ENCODE data around the gene BTBD10.

BTBD10 gene

GRCh38 chr11:13495929-13496328 lies 32.9 kb upstream of the BTBD10 start, which contains the start of gene PTH:
PTH (minus strand) TSS chr11:13495997; CDS start chr11:13492855, 3,142 bp downstream.
- DNase-seq, result no peak
- H4K20me1 ChIP-seq (ENCODE audit: insufficient read depth, low read length), result no peaks in the 10 kb centered on the region
- H3K4me2 ChIP-seq (ENCODE audit: low read depth, low read length), result no peak within 1 kb of the TSS
- no peak for TF ChIP-seq EZH2 (optimal IDR thresholded peaks at IDR 0.05; ENCODE audit: low read depth, low read length)
- no peak for TF ChIP-seq EZH2phosphoT487 (IDR thresholded peaks at IDR 0.05; ENCODE audit: low read length)
- no peak for TF ChIP-seq CTCF (IDR thresholded peaks at IDR 0.05; ENCODE audit: low read length)
- H3K9ac ChIP-seq (ENCODE audit: low read length), result no peak within 1 kb of the TSS
- no peaks in the 10 kb centered on the region for H3F3A ChIP-seq (ENCODE audit: insufficient read depth, low read length)
- no peaks in the 10 kb centered on the region for H3K36me3 ChIP-seq (replicated peaks; ENCODE audit: insufficient read depth, low read length)
- H3K4me3 ChIP-seq (ENCODE audit: low read length), result no peak within 1 kb of the TSS
- H3K9me3 ChIP-seq (replicated peaks; ENCODE audit: insufficient read depth, low read length), result no peaks in the 10 kb centered on the region
- no peaks in the 10 kb centered on the region for H3K9me2 ChIP-seq (replicated peaks; ENCODE audit: insufficient read depth, low read length)
- H3K27ac ChIP-seq (ENCODE audit: low read length), result no peak within 1 kb of the TSS
- H3K27me3 ChIP-seq (replicated peaks; ENCODE audit: insufficient read depth, low read length), result no peaks in the 10 kb centered on the region
- H3K4me1 ChIP-seq (ENCODE audit: low read length), result no peaks in the 10 kb centered on the region
- H3K79me2 ChIP-seq (ENCODE audit: low read length), result no peaks in the 10 kb centered on the region
- no peak within 1 kb of the TSS for H2AFZ ChIP-seq (ENCODE audit: low read length)

- H3K27me3 ChIP-seq (replicated peaks; ENCODE audit: insufficient read depth, low read length), result no peaks in the 10 kb centered on the region
- H3K9me2 ChIP-seq (replicated peaks; ENCODE audit: insufficient read depth, low read length), result no peaks in the 10 kb centered on the region
- no peak overlapping the region for H3K27ac ChIP-seq (ENCODE audit: low read length)
- H3K79me2 ChIP-seq (ENCODE audit: low read length), result no peaks in the 10 kb centered on the region
- TF ChIP-seq EZH2 (optimal IDR thresholded peaks at IDR 0.05; ENCODE audit: low read depth, low read length), result no peak
- no peak for TF ChIP-seq EZH2phosphoT487 (IDR thresholded peaks at IDR 0.05; ENCODE audit: low read length)
- no peak for TF ChIP-seq CTCF (IDR thresholded peaks at IDR 0.05; ENCODE audit: low read length)
- no peaks in the 10 kb centered on the region for H3K4me1 ChIP-seq (ENCODE audit: low read length)
- H2AFZ ChIP-seq (ENCODE audit: low read length), result no peak overlapping the region
- no peak overlapping the region for H3K9ac ChIP-seq (ENCODE audit: low read length)
- no peaks in the 10 kb centered on the region for H3K9me3 ChIP-seq (replicated peaks; ENCODE audit: insufficient read depth, low read length)
- no peak overlapping the region for H3K4me3 ChIP-seq (ENCODE audit: low read length)
- no peak overlapping the region for H3K4me2 ChIP-seq (ENCODE audit: low read depth, low read length)
- H3K36me3 ChIP-seq (replicated peaks; ENCODE audit: insufficient read depth, low read length), result no peaks in the 10 kb centered on the region
- no peaks in the 10 kb centered on the region for H3F3A ChIP-seq (ENCODE audit: insufficient read depth, low read length)
- no peaks in the 10 kb centered on the region for H4K20me1 ChIP-seq (ENCODE audit: insufficient read depth, low read length)
- DNase-seq, result no peak
These were observed 31.0 kb upstream of the BTBD10 start for GRCh38 chr11:13494051-13494450.

- Histone ChIP-seq H2AFZ (ENCODE audit: low read length) (no peak overlapping the region), H3K27me3 (replicated peaks; ENCODE audit: insufficient read depth, low read length) (no peaks in the 10 kb centered on the region), H3F3A (ENCODE audit: insufficient read depth, low read length) (no peaks in the 10 kb centered on the region), H3K4me3 (ENCODE audit: low read length) (no peak overlapping the region), H3K4me2 (ENCODE audit: low read depth, low read length) (no peak overlapping the region), H4K20me1 (ENCODE audit: insufficient read depth, low read length) (no peaks in the 10 kb centered on the region), H3K9ac (ENCODE audit: low read length) (no peak overlapping the region), H3K27ac (ENCODE audit: low read length) (no peak overlapping the region), H3K4me1 (ENCODE audit: low read length) (no peaks in the 10 kb centered on the region), H3K79me2 (ENCODE audit: low read length) (no peaks in the 10 kb centered on the region), H3K36me3 (replicated peaks; ENCODE audit: insufficient read depth, low read length) (no peaks in the 10 kb centered on the region), H3K9me2 (replicated peaks; ENCODE audit: insufficient read depth, low read length) (no peaks in the 10 kb centered on the region), H3K9me3 (replicated peaks; ENCODE audit: insufficient read depth, low read length) (no peaks in the 10 kb centered on the region)
- no peak for DNase-seq
- TF ChIP-seq EZH2 (optimal IDR thresholded peaks at IDR 0.05; ENCODE audit: low read depth, low read length) (no peak), EZH2phosphoT487 (IDR thresholded peaks at IDR 0.05; ENCODE audit: low read length) (no peak), CTCF (IDR thresholded peaks at IDR 0.05; ENCODE audit: low read length) (peak; percentile 25)
These were observed 24.6 kb upstream of the BTBD10 start for GRCh38 chr11:13487661-13488030.
